Endothelial cell of umbilical vein (primary cell): ENCODE data around the gene MAP4K3.

ENCODE experiments used
- EZH2 ChIP-seq: IDR thresholded peaks from 2 replicates; pipeline ENCODE4 v1.6.1; 2012; ENCODE audit warnings: borderline replicate concordance, low read depth, mild to moderate bottlenecking, moderate library complexity, low read length, inconsistent platforms; ENCODE audit not compliant: severe bottlenecking
- POLR2A ChIP-seq: IDR thresholded peaks from 2 replicates; pipeline ENCODE4 v1.6.1; 2012; ENCODE audit warnings: low read depth, mild to moderate bottlenecking, control low read depth, low read length
- POLR2AphosphoS5 ChIP-seq: IDR thresholded peaks from 2 replicates; pipeline ENCODE4 v1.6.1; 2012; ENCODE audit warnings: low read depth, mild to moderate bottlenecking, control low read depth, low read length, moderate library complexity; ENCODE audit not compliant: insufficient read depth
- TF ChIP-seq, protein P1 (sequence below), 2 donors: IDR thresholded peaks; 1 replicate in 1 of 2; 2 replicates in 1 of 2; pipeline ENCODE4 v1.5.1; 2011; ENCODE audit warnings: low read length in 2 of 2, mild to moderate bottlenecking in 2 of 2, moderate library complexity in 2 of 2, control low read depth in 1 of 2, inconsistent platforms in 1 of 2, low read depth in 1 of 2; ENCODE audit not compliant: insufficient read depth in 1 of 2; ENCODE audit errors: extremely low read depth in 1 of 2

DNA sequence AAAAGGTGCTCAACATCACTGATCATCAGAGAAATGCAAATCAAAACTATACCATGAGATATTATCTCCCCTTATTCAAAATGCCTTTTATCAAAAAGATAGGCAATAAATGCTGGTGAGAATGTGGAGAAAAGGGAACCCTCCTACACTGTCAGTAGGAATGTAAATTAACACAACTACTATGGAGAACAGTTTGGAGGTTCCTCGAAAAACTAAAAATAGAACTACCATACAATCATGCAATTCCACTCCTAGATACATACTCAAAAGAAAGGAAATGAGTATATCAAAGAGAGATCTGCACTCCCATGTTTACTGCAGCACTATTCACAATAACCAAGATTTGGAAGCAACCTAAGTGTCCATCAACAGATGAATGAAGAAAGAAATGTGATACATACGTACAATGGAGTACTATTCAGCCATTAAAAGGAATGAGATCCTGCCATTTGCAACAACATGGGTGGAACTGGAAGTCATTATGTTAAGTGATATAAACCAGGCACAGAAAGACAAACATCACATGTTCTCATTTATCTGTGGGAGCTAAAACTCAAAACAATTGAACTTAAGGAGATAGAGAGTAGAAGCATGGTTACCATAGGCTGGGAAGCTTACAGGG lies 63.8 kb downstream of the MAP4K3 start:
- TF ChIP-seq POLR2A (no peak), POLR2AphosphoS5 (no peak), EZH2 (no peak)
- TF ChIP-seq, protein P1, sequence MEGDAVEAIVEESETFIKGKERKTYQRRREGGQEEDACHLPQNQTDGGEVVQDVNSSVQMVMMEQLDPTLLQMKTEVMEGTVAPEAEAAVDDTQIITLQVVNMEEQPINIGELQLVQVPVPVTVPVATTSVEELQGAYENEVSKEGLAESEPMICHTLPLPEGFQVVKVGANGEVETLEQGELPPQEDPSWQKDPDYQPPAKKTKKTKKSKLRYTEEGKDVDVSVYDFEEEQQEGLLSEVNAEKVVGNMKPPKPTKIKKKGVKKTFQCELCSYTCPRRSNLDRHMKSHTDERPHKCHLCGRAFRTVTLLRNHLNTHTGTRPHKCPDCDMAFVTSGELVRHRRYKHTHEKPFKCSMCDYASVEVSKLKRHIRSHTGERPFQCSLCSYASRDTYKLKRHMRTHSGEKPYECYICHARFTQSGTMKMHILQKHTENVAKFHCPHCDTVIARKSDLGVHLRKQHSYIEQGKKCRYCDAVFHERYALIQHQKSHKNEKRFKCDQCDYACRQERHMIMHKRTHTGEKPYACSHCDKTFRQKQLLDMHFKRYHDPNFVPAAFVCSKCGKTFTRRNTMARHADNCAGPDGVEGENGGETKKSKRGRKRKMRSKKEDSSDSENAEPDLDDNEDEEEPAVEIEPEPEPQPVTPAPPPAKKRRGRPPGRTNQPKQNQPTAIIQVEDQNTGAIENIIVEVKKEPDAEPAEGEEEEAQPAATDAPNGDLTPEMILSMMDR (IDR thresholded peaks at IDR 0.05; ENCODE audit: extremely low read depth in 1 of 2, insufficient read depth in 1 of 2, low read depth in 1 of 2, low read length in 2 of 2): no peak
